Activated CD8-positive, alpha-beta T cell treated with anti-CD3 and anti-CD28 coated beads for 36 hours (primary cell): Measurements from ENCODE around the gene NPAS1. TPM values are rescaled to one million over a fixed set of nuclear protein-coding genes. Genes with fewer than 3 reads are reported as not detected.

Source experiments
- ATAC-seq: fragments of 200-7000 bp; cut with Tn5 transposase; one replicate; pipeline ENCODE4 v1.10.0; 2021; ENCODE audit warnings: mild to moderate bottlenecking, moderate library complexity
- CTCF ChIA-PET: fragments of 350-600 bp; sonication (Branson Sonifier 250); formaldehyde crosslinking; loops from one replicate; lab custom pipeline; 2021; ENCODE audit warnings: antibody characterized with exemption; lab: Charles Lee
- POLR2A ChIA-PET: fragments of 350-600 bp; sonication (Branson Sonifier 250); formaldehyde crosslinking; loops from one replicate; lab custom pipeline; 2021; ENCODE audit warnings: antibody characterized with exemption; lab: Charles Lee
- DNase-seq: peaks from one replicate; pipeline ENCODE4 v3.0.0-alpha.2; 2020
- H3K27ac Mint-ChIP-seq: one replicate; pipeline ENCODE4 v1.8.0; 2021; ENCODE audit warnings: mild to moderate bottlenecking, mixed read lengths
- H3K27me3 Mint-ChIP-seq: one replicate; pipeline ENCODE4 v1.8.0; 2021; ENCODE audit warnings: mixed read lengths
- H3K36me3 Mint-ChIP-seq: one replicate; pipeline ENCODE4 v1.8.0; 2021; ENCODE audit warnings: low read depth, mixed read lengths
- H3K4me1 Mint-ChIP-seq: one replicate; pipeline ENCODE4 v1.8.0; 2021; ENCODE audit warnings: low read depth, mixed read lengths
- H3K4me3 Mint-ChIP-seq: one replicate; pipeline ENCODE4 v1.8.0; 2021; ENCODE audit warnings: mild to moderate bottlenecking, moderate library complexity, mixed read lengths
- H3K9me3 Mint-ChIP-seq: one replicate; pipeline ENCODE4 v1.8.0; 2021; ENCODE audit warnings: mixed read lengths
- intact Hi-C: fragments of 100-400 bp; cut with micrococcal nuclease; formaldehyde crosslinking; loops from one replicate; pipeline ENCODE4 v1.10.0; 2022
- total RNA-seq, 2 experiments: library from RNA; stranded (reverse); gene quantifications; one replicate each; pipeline ENCODE4 v1.2.3, GENCODE V29; 2021
- TF ChIP-seq, protein P1 (sequence below): fragments of 200-600 bp; IDR thresholded peaks from one replicate; pipeline ENCODE4 v1.8.0; 2022; ENCODE audit warnings: antibody characterized with exemption, mild to moderate bottlenecking

NPAS1 gene
- total RNA-seq, 2 experiments from 2014 or later = 0.27 to 0.65 TPM

DNA sequence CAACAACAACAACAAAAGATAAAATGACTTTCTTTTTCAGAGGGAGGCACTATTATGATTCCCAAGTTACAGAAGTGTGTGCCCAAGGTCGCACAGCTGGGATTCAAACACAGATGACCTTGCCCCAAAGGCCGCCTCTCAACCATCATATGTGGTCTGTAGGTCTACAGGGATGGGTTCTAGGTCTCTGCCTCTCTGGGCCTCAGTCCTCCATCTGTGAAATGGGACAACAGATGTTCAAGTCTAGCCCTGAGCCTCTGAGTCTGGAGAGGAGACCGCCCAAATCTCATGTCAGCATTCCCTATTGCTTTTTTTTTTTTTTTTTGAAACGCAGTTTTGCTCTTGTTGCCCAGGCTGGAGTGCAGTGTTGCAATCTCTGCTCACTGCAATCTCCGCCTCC is 4.9 kb downstream of the NPAS1 start:
- DNase-seq (no peak), ATAC-seq (no peak)
- no peaks in the 10 kb centered on the region for H3K36me3 Mint-ChIP-seq
- intact Hi-C loops = no loop called here
- ChIA-PET POLR2A (no interaction called here), CTCF (interaction anchor here (2.8 to 6.6 kb wide), 2 partner anchors 11 to 12 kb away, joined by 12 to 60 read pairs; no protein-coding TSS in a partner anchor)
- H3K9me3 Mint-ChIP-seq = no peaks in the 10 kb centered on the region
- no peak overlapping the region for H3K27ac Mint-ChIP-seq
- peaks cover 56% of the 10 kb centered on the region for H3K27me3 Mint-ChIP-seq
- H3K4me1 Mint-ChIP-seq = peaks cover 8% of the 10 kb centered on the region
- no peak overlapping the region for H3K4me3 Mint-ChIP-seq
- TF ChIP-seq, protein P1, sequence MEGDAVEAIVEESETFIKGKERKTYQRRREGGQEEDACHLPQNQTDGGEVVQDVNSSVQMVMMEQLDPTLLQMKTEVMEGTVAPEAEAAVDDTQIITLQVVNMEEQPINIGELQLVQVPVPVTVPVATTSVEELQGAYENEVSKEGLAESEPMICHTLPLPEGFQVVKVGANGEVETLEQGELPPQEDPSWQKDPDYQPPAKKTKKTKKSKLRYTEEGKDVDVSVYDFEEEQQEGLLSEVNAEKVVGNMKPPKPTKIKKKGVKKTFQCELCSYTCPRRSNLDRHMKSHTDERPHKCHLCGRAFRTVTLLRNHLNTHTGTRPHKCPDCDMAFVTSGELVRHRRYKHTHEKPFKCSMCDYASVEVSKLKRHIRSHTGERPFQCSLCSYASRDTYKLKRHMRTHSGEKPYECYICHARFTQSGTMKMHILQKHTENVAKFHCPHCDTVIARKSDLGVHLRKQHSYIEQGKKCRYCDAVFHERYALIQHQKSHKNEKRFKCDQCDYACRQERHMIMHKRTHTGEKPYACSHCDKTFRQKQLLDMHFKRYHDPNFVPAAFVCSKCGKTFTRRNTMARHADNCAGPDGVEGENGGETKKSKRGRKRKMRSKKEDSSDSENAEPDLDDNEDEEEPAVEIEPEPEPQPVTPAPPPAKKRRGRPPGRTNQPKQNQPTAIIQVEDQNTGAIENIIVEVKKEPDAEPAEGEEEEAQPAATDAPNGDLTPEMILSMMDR = no peak

DNA sequence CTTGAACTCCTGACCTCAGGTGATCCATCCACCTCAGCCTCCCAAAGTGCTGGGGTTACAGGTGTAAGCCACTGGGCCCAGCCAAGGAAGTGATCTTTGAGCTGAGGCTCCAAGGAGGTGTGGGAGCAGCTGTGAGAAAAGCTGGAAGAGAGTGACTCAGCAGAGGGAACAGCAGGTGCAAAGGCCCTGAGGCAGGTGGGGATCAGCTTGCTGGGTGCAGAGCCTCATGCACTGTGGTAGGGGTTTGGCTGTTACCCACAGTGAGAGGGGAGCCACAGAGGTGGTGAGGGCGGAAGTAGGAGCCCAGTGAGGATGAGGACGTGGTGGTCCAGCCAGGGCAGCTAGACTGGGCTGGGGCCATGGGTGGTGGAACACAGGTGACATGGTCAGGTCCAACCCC is 6.5 kb downstream of the NPAS1 start:
- intact Hi-C loops = no loop called here
- ATAC-seq (no peak), DNase-seq (no peak)
- TF ChIP-seq, protein P1 = no peak
- Mint-ChIP-seq H3K36me3 (no peaks in the 10 kb centered on the region), H3K27ac (no peak overlapping the region), H3K4me3 (no peak overlapping the region), H3K4me1 (peaks cover 7% of the 10 kb centered on the region), H3K27me3 (peaks cover 55% of the 10 kb centered on the region), H3K9me3 (no peaks in the 10 kb centered on the region)
- ChIA-PET POLR2A (no interaction called here), CTCF (interaction anchor here (1.0 to 6.6 kb wide), 2 partner anchors 9 to 13 kb away, joined by 4 to 60 read pairs; no protein-coding TSS in a partner anchor)

DNA sequence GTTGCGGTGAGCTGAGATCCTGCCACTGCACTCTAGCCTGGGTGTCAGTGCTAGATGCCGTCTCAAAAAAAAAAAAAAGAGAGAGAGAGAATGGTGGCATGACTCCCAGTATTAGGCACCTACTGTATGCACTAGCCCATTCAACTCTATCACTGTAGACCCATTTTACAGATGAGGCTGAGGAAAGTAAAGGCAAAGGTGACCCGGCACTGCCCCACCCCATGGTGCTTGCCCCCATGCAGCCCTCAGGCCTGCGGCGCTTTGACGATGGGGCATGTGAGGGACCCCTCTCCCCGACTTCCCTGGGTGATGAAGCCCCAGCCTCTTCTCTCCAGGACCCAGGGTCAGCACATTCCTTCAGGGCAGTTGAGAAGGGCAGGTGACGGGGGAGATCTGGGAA is 7.3 kb downstream of the NPAS1 start:
- ATAC-seq = no peak

DNA sequence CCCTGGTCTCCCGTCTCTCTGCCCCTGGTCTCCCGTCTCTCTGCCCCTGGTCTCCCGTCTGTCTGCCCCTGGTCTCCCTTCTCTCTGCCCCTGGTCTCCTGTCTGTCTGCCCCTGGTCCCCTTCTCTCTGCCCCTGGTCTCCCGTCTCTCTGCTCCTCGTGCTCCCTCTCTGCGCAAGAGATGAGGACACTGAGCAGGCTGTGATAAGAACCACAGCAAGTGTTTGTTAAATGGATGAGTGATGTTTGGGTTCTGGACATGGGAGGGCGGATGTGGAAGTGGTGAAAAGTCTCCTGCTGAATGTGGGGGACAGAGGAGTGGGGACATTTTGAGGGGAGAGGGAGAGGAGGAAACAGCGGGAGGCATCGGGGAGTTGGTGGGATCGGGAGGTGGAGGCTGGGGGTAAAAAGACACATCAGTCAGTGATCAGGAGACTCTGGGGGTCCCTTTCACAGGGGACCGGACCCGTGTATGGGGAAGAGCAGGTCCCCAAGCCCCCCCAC is 8.0 kb downstream of the NPAS1 start:
- TF ChIP-seq, protein P1 = no peak
- Mint-ChIP-seq H3K4me3 (no peak overlapping the region), H3K4me1 (peaks cover 9% of the 10 kb centered on the region), H3K27me3 (peaks cover 46% of the 10 kb centered on the region), H3K9me3 (no peaks in the 10 kb centered on the region), H3K27ac (no peak overlapping the region), H3K36me3 (no peaks in the 10 kb centered on the region)
- ChIA-PET POLR2A (no interaction called here), CTCF (no interaction called here)
- DNase-seq (no peak), ATAC-seq (no peak)
- intact Hi-C loops = no loop called here

More for the DNA sequence above, 7.3 kb downstream of the NPAS1 start:
- Mint-ChIP-seq H3K27me3 (peaks cover 51% of the 10 kb centered on the region), H3K36me3 (no peaks in the 10 kb centered on the region), H3K4me3 (no peak overlapping the region), H3K9me3 (no peaks in the 10 kb centered on the region), H3K4me1 (peaks cover 6% of the 10 kb centered on the region), H3K27ac (no peak overlapping the region)
- intact Hi-C loops = no loop called here
- ChIA-PET CTCF (interaction anchor here (6.6 kb wide), 1 partner anchor 13 kb away, joined by 60 read pairs; no protein-coding TSS in a partner anchor), POLR2A (no interaction called here)
- TF ChIP-seq, protein P1 = no peak
- DNase-seq = no peak

DNA sequence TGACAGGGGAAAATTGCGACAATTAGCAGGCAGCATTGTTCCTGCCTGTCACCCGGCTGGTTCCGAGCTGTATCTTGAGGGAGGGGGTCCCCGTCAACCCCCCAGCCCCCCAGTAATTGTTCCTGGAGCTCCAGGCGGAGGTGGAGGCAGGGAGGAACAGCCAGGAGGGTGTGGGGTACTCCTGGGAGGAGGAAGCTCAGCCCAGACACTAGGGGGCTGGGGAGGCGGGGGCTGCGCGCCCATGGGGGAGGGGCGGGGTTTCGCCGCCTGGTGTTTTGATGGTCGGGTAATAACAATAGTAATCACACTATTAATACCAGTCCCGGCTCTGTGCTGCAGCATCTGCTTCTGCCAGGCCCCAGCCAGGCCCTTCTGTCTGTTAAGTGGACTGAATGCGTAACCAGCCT is 8.6 kb downstream of the NPAS1 start:
- ChIA-PET CTCF (interaction anchor here (4.2 kb wide), 1 partner anchor 15 kb away, joined by 26 read pairs; no protein-coding TSS in a partner anchor), POLR2A (no interaction called here)
- Mint-ChIP-seq H3K4me3 (no peak overlapping the region), H3K27me3 (peaks cover 42% of the 10 kb centered on the region), H3K27ac (no peak overlapping the region), H3K36me3 (no peaks in the 10 kb centered on the region), H3K4me1 (peaks cover 5% of the 10 kb centered on the region), H3K9me3 (no peaks in the 10 kb centered on the region)
- TF ChIP-seq, protein P1 = no peak
- intact Hi-C loops = no loop called here
- ATAC-seq = no peak
- DNase-seq = no peak
